Gastroesophageal sphincter (tissue), 3 donors: Measurements from ENCODE around the gene RNF215.

ENCODE experiments used
- EP300 ChIP-seq: sonication (generic); formaldehyde crosslinking; IDR thresholded peaks from one replicate; pipeline ENCODE4 v1.6.1; 2017; ENCODE audit warnings: antibody characterized with exemption, mild to moderate bottlenecking
- POLR2A ChIP-seq, 2 donors: fragments of 450-650 bp; IDR thresholded peaks; one replicate each; pipeline ENCODE4 v1.6.1; 2017; ENCODE audit warnings: antibody characterized with exemption in 2 of 2, mild to moderate bottlenecking in 2 of 2, moderate library complexity in 1 of 2
- TF ChIP-seq, protein P1 (sequence below), 4 experiments: fragments of 200-600 bp in 2 of 4; fragments of 450-650 bp in 2 of 4; sonication (generic) in 1 of 4; IDR thresholded peaks; one replicate each; pipeline ENCODE4 v1.5.1; 2017 to 2019; ENCODE audit warnings: antibody characterized with exemption in 4 of 4, mild to moderate bottlenecking in 2 of 4, moderate library complexity in 2 of 4

DNA sequence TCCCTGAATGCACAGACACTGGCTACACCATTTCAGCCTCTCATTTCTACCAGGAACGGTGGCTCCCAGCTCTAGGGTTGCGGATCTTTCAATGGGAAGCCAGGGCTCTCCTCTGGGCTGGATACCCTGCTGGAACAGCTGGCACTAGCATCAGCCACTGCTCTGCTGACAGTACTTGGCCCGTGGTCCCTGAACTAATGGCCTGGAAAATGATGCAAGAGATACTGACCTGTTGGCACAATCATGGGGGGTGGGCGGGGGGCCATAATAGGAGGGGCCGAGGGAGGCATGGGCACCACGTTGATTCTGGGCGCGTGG is 49.8 kb downstream of the RNF215 start:
- TF ChIP-seq, protein P1, sequence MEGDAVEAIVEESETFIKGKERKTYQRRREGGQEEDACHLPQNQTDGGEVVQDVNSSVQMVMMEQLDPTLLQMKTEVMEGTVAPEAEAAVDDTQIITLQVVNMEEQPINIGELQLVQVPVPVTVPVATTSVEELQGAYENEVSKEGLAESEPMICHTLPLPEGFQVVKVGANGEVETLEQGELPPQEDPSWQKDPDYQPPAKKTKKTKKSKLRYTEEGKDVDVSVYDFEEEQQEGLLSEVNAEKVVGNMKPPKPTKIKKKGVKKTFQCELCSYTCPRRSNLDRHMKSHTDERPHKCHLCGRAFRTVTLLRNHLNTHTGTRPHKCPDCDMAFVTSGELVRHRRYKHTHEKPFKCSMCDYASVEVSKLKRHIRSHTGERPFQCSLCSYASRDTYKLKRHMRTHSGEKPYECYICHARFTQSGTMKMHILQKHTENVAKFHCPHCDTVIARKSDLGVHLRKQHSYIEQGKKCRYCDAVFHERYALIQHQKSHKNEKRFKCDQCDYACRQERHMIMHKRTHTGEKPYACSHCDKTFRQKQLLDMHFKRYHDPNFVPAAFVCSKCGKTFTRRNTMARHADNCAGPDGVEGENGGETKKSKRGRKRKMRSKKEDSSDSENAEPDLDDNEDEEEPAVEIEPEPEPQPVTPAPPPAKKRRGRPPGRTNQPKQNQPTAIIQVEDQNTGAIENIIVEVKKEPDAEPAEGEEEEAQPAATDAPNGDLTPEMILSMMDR (IDR thresholded peaks at IDR 0.05), result no peak
- no peak for TF ChIP-seq POLR2A (IDR thresholded peaks at IDR 0.05)
- TF ChIP-seq EP300, result no peak
